Astrocyte (in vitro differentiated cells and primary cell): Measurements from ENCODE around the gene ABHD5.

Experiments
- CTCF ChIP-seq: IDR thresholded peaks from 2 replicates; pipeline ENCODE4 v1.5.1; 2011; ENCODE audit warnings: low read depth, mild to moderate bottlenecking, inconsistent platforms, low read length, moderate library complexity; ENCODE audit not compliant: insufficient read depth
- EZH2 ChIP-seq: IDR thresholded peaks from 2 replicates; pipeline ENCODE4 v1.6.1; 2012; ENCODE audit warnings: mild to moderate bottlenecking, low read length, inconsistent platforms; ENCODE audit not compliant: insufficient read depth

DNA sequence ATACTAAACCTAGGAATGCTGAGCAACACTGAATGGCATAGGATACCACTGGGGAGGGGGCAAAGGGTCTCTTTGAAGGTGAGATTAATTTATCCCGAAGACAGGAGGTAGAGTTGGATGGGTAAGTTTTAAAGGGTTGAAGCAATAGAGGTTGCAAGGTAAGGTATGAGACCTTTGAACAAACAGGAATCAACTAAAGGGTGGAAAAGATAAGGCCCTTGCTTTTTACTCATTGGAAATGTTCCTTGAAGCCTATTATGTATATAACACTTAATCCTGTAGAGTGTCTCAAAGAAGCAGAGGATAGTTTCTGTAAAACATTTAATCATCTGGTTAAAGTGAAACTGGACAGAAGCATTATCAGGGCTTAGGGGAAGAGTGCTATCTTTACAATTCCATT is 5.7 kb downstream of the ABHD5 start:
- TF ChIP-seq EZH2 (no peak), CTCF (no peak)
